GM20431 (cell line): Measurements from ENCODE around the gene SMAD9.

Source experiments
- in situ Hi-C: fragments of 300-500 bp; cut with MseI, MboI; formaldehyde crosslinking; loops from one replicate; pipeline ENCODE4 v1.15.0; 2020; ENCODE audit warnings: low sequenced_read_pairs; ENCODE audit not compliant: unreplicated experiment

SMAD9 gene

DNA sequence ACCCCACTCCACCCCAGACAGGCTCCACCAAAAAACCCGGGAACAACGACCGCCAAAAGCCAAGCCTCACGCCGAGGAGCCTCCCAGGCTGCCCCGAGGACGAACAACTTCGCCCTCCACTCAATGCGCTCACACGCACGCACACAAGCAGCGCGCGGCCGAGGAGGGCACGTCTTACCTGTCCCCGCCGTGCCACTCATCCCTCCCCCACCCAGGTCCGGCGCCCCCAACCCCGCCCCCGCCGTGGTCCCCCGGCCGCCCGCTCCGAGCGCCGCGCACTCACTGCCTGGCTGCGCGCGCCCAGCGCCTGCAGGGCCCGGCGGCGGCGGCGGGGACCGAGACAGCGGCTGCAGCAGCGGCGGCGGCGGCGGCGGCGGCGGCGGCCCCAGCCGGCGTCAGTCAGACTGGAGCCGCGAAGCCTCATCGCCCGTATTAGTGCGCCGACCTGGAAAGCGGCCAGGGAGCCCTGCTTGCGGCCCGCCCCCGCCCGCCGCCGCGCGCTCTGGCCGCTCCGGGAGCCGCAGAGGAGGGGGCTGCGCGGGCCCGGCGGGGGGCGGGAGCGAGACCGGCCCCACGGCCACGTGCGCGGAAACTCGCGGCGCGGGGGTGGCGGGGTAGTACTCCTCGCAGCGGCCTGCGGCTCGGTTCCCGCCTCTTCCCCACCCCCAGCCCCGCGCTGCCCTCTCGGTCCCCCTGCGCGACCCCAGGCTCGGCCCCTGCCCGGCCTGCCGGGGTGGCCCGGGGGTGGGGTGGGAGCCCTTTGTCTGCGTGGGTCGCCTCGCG is at the start of gene SMAD9:
Gene SMAD9 (minus strand): TSS at position 406 of the 783 bp plus-strand sequence. CDS start 40,549 bp downstream, outside the sequence.
- in situ Hi-C loops, result no loop called here

DNA sequence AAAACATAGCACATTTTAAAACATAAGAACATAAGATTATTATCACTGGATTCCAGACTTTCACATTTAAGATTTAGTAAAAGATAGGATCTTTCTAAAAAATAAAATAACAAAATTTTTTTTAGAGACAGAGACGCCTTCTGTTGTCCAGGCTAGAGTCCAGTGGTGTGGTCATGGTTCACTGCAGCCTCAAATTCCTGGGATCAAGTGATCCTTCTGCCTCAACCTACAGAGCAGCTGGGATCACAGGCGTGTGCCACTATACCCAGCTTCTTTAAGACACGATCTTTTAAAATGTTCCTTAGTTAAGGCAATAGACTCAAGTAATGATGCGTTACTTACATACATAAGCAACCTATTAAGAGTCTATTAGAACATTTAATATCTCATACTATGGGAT is 46.4 kb upstream of the SMAD9 start:
- in situ Hi-C loops, result no loop called here

DNA sequence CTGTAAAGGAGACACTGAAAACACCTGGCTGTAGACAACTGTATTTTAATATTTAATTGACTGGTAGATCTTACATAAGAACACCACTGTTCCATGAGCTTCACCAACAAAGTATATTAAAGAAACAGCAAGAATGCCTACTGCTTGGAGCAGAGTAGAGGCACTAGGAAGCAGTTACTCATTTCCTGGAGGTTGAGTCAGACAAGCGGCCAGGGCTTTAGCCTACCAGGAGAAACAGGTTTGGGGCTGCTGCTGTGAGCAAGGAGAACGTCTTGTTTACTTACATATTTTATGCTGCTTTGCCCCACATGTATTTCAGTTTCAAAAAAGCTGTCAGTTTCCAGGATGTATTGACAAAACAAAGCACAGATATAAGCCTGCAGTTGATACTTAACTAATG is 45.7 kb upstream of the SMAD9 start:
- in situ Hi-C loops, result no loop called here

DNA sequence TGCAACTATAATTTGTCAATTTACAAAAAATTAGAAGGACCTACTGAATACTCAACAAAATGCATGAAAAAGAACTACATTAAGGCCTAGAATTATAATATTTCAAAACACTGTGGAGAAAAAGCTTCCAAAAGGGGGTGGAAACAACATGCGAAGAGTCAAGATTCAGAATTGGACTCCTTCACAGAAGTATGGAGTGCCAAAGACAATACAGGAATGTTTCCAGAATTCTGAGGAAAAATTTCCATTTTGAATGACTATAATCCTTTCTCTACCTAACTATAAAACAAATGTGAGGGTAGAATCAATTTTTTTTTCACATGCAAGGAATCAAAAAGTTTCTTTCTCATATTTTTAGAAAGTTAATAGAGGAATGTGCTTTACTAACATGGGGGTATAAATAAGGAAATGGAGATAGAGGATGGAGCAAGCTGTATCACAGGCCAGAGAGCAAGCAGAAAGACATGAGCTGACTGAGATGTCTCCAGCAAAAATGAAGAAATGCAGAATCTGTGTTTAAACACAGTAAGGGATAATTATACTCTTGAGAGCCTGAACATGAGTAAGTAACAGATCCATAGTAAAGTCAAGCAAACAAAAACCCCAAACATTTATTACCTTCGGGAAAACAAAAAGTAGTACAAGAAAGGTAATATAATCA is 39.5 kb upstream of the SMAD9 start:
- in situ Hi-C loops, result no loop called here

DNA sequence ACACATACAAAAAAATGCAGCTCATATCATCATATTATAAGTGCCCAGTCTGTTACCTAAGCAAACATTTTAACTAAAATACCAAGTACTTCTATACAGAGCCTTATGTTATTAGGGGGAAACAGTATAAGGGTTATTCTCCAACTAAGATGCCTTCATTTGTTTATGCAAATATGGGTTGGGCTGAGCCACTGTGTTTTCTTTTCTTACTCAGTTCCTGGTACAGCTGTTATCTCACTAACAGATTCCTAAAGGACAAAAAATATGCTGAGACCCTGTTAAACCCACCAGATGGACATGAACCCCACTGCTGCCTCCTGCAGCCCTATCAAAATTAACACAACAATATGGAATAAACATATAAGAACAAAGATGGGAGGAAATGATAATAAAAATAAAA is 34.5 kb upstream of the SMAD9 start:
- in situ Hi-C loops, result no loop called here

DNA sequence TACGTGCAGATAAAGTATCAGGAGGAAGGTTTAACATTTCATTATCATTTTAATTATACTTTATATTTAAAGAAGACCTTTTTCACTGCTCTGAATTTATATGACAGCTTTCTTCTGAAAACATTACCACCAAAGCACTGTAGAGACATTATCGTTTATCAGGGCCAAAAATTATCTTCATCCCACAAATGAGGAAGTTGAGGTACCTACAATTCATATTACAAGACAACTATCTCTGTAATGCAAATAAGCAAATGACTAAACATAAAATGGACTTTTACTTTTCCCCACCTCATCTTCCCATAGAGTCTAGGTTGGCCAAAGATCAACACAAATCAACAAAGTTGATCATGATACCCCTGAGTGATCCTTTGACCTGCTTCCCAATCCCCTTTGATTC is 30.9 kb upstream of the SMAD9 start:
- in situ Hi-C loops, result no loop called here

DNA sequence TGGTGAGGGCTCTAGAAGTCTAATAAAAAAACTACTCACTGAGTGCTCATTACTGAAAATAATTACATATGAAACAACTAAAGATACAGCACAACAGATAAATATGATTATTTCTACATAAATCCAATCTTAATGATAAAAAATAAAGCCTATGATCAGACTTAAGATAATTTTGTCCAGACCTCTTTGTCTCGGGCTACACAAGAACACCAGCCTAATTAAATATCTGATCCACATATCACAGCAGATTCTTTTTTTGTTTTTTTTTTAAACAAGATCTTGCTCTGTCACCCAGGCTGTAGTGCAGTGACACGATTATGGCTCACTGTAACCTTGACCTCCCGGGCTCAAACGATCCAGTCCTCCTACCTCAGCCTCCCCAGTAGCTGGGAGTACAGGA is 30.3 kb upstream of the SMAD9 start:
- in situ Hi-C loops, result no loop called here

DNA sequence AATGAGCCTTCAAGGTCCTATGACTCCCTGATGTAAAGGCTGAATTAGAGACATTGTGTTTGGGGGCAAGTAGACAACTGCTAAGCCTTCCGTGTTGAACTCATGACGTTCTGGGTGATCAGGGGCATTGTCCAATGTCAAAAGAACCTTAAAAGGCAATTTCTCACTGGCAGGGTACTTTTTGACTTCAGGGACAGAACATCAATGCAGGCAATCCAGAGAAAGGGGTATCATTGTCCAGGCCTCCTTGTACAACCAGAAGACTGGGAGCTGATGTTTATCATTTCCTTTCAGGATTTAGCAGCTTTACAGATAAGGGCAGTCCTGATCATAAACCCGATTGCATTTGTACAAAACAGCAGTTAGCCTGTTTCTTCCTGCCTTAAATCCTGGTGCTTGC is 25.0 kb upstream of the SMAD9 start:
- in situ Hi-C loops, result no loop called here

DNA sequence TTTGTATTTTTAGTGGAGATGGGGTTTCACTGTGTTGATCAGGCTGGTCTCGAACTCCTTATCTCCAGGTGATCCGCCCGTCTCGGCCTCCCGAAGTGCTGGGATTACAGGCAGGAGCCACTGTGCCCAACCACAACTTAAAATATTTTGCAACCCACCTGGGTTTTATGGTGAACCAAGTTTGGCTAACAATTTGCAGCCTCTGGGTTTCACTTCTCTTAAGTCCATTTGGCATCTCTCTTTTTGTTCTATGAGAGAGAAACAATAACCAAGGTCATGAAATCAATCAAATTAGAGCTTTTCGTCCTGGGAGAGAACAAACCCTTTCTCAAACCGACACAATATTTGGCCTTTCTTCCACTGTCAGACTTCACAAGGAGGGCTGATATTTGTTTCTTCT is 5.6 kb upstream of the SMAD9 start:
- in situ Hi-C loops, result no loop called here

DNA sequence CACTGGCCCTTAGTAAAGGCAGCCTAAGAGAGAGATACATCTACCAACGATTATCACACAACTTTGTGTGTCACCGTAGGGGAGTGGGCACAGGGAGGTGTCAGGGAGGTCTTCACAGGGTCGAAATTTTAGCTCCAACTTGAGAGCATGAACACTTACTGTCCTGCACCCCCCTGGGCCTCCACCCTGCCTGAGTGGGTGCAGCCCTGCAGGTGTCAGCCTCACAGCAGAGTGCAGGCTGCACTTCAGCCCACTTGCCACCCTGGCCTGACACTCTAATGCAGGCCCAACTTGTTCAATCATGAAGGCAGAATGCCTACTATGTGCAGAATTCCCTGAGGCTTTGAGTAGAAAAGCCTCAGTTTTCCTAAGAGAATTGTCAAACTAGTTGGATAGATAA is 4.0 kb upstream of the SMAD9 start:
- in situ Hi-C loops, result no loop called here

DNA sequence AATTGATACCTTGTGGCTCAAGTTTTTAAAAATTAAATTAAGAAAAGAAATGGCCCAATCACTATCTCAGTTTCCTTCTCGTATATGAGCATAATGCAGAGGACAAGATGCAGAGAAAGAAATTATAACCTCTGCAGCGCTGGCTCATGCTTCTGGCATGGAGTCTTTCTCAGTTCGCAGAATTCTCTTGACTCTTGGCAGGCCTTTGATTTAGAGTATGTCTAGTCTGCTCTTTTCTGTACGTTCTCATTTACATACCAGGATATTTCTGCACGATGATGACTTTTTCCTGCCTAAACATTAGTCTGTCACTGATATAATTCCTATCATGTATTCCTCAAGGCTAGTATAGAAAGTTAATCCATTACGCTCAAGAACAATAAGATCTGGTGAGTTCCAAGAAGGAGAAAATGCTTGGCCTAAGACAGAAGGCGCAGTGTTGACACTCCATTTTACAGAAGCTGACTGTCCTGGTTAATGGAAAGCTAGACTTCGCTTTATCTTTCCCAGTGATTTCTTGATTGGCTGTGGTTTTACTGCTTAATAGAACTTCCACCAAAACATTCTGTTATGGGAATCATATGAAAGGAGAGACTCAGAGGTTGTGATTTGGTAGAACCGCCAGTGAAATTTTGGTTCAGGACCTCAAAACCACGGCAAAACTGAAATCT is 1.7 kb upstream of the SMAD9 start:
- in situ Hi-C loops, result no loop called here

DNA sequence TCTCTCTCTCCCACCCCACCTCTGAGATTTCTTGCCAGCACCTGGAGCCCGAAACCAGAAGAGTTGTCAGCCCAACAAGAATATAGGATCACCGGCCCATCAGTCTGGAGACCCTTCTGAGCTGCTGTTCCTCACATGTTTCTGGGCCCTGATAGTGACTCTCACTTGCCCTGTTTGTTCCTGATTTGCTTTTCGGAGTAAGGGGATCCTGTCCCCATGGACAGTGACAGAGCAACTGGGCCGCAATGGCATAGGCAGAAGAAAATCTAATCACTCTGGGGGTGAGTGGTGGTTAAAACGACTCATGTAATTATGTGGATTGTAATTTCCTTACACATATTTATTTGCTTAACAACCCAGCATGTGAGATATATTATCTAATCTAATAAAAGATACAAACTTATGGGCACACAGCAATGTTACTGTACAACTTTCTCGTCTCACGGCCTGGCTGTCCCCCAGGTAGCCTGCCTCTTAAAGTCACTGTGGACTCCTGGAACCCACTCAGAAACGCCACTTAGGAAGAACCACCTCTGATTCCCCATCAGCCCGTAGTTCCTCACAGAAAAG is 663 bp upstream of the SMAD9 start:
- in situ Hi-C loops, result no loop called here

DNA sequence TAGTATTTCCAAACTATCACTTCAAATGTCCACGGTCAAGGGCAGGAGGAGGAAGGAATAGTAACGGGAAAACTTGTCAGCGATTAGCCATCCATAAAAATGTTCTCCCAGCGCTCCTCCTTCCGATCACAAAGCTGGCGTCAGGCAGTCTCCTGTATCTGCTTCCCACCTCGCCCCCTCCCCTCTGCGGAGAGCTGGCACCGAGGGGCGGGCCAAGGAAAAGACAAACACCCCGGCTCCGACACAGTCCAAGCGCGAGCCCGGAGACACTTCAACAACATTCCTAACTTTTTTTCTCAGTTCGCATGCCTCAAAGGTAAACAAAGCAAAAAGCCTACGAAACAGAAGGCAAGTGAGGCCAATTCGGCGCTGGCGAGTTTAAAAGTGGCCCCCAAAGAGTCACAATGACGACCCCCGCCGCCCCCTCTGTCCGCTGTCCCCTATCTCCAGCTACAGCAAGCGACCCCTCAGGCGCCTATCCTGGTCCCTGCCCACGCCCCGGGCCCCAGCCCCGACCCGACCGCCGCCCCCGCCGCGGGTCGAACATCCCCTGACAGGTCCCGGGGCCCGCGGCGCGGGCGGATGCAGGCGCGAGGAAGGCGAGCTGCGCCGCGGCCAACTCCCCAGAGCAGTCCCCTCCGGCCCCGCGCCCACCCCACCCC is 736 bp downstream of the SMAD9 start:
- in situ Hi-C loops, result no loop called here

DNA sequence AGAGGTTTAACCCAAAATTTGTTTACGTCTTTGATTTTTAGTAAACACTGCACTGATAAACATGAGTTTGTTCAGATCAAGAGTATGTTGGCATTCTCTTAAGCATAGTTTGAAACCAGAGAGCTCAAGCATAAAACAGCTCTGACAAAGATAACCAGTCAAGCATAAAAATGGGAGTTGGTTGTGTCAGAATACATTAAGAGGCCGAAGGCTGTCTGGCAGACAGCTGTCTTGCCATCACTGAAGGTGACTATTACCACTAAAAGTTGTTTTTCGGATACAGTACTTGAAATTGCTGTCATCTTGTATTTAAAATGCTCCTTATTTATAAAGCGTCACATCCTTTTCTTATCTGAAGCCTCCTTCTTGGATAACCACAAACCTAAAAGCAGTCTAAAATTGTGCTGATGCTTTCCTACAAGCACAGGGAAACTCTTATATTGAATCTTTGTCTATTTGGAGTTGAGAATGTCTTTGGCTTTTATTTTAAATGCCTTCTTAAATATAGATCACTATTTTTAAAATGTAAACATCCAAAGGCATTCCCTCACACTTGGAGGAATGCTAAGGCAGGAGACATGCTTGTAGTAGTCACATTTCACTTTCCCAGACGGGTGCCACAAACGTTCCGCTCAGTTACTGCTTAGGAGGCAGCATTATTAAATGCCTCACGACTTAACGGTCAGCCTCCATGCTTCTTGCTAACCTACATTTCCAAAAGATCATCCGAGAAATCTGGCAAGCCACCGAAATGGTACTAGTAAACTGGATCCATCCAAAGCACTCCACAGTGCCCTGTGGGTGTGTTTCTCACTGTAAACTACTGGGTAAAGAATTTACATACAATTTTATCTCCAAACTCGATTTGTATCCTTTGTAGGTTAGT is 1.5 kb downstream of the SMAD9 start:
- in situ Hi-C loops, result no loop called here

DNA sequence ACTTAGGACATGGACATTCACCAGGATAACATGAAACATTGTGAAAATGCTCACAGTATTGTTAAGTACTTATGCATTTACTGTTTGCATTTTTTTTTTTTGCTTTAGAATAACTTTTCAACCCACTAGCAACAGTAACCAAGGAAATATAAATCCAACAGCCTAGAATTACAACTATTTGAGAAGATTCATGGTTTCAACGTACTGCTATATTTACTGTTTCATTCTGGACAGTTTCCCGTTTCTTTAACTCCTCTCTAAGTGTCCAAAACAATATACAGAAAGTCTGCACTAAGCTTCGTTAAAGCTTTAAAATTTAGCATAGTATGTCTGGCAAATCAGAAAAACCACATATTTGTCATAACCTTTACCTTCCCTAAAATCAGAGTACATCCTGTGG is 2.7 kb downstream of the SMAD9 start:
- in situ Hi-C loops, result no loop called here

DNA sequence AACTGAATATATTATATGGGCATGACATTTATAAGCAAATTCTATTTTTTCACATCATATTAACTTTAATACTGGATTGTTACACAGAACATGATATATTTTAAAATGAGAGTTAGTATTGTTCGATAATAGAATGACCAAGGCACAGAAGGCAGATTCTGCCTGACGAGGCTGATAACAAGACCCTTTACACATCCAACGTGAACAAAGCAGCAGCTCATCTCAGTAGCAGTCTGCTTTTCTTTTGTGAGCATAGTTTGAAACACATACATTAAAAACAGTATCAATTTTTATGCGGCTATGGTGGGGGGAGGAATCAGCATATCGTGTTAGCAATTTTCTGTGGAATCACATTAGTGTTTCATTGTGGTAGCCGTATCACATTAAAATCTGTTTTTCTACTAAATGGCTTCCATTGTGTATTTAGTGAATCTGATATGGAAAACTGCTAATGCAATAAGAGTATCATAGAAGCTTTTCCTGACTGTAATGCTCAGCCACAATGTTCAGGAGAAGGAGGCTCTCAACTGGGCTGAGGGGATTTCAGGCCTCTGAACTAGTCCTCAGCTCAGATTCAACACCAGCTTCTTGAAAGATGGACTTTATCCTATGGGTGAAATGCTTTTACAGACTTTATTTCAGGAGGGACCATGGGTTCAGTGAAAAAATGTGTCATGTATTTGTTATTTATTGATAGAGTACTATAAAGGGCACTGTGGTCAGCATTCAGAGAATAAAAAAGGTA is 4.0 kb downstream of the SMAD9 start:
- in situ Hi-C loops, result no loop called here

DNA sequence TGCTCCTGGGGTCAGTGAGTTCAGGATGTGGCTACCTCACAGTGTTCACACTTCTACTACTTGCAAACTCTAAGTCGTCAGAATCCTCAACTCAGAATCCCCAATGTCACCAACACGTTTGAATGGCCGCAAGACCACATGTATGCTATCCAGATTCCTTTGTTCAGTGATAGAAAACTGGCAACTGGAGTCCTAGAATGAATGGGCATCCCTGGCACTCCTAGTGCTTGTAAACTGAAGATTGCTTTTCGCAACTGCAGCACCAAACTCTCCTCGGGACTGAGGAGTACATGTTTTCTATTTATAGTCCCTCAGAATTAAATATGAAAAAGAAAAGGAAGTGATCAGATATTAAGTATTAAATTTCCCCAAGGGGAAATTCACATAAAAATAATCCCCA is 4.9 kb downstream of the SMAD9 start:
- in situ Hi-C loops, result no loop called here

DNA sequence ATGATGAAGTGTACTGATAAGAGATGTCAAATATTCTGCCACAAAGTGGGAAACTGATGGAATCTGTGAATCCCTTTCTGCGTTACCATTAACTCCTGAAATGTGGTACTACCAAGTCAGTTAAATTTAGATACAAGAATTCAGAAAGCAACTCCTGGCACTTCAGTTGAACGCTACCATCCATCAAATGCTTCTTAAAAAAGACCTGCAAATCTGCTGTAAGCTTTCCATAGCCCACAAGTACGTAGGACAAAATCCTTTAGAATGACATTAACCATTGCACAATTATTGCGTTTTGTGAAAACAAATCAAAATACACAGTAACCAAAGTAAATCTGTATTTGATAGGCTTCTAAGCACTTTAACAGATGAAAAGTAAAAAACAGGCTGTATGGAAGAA is 5.4 kb downstream of the SMAD9 start:
- in situ Hi-C loops, result no loop called here

DNA sequence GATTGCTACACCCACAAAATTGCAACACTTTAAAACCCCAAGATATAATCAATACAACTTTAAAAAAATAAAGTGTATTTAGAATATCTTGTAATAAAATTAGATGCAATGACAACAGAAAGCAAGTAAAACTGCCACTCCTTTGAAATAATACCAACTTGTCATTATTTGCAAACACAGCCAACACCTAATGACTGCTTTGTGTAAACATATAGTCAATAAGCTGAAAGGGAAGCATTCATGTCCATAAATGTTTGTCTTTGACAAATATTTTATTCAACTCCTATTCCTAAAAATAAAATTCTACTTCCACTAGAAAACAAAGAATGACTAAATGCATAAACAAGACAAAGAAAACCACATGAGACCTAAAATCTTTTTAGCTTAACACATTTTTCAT is 6.6 kb downstream of the SMAD9 start:
- in situ Hi-C loops, result no loop called here
